HG02852 (cell line): ENCODE data around the gene CLSTN1.

Experiments used
- ATAC-seq: cut with Tn5 transposase; IDR thresholded peaks from one replicate; pipeline ENCODE4 v1.9.1; 2021; ENCODE audit warnings: mild to moderate bottlenecking, moderate library complexity; ENCODE audit not compliant: unreplicated experiment

CLSTN1 gene

DNA sequence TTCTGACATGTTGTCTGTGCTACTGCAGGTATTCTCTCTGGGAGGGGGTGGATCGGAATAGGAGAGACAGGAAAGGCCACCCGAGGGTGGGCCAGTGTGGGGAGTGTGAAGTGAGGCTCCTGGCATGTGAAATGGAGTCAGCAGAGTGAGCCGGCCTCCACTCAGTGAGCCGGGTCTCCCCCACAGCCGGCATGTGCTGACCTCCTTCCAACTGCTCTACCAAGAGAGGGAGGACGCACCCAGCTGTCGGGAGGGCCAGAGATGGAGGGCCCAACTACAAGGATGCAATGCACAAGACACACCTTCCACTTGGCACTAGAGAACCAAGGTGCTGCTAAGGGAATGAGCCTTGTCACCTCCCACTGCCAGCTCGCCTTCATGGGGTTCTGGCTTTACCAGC, 28.2 kb upstream of the CLSTN1 start:
- ATAC-seq: no peak

DNA sequence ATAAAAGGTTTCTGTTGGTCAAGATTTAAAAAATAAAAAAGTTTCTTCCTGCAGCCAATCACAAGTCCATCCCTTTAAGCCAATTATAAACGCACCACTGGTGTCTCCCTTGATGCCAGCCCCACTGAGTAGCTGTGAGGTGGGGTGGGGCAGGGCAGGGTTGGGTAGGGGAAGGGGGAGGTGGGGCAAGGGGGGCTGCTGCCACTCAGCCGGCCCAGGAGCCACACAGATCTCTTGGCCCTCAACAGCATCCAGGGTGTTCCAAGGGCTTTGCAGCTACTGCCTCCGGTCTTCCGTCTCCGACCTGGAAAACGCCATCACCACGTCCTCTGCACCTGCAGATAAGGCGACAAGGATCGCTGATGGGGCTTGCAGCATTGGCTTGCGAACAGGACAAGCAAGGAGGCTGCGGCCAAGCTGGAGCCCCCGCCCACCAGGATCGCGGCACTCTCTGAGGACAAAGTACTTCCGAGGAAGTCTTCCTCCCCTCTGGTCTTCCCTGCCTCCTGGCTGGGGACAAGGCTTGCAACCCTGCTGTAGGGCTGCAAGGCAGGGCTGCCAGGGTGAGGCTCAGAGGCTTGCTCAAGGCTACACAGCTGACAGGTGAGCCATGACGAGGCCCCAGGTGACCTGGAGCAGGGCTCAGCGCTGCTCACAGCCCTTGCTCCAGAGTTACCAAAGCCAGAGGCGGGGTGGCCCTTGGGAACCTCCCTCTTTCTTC, 26.8 kb upstream of the CLSTN1 start:
- no peak for ATAC-seq

DNA sequence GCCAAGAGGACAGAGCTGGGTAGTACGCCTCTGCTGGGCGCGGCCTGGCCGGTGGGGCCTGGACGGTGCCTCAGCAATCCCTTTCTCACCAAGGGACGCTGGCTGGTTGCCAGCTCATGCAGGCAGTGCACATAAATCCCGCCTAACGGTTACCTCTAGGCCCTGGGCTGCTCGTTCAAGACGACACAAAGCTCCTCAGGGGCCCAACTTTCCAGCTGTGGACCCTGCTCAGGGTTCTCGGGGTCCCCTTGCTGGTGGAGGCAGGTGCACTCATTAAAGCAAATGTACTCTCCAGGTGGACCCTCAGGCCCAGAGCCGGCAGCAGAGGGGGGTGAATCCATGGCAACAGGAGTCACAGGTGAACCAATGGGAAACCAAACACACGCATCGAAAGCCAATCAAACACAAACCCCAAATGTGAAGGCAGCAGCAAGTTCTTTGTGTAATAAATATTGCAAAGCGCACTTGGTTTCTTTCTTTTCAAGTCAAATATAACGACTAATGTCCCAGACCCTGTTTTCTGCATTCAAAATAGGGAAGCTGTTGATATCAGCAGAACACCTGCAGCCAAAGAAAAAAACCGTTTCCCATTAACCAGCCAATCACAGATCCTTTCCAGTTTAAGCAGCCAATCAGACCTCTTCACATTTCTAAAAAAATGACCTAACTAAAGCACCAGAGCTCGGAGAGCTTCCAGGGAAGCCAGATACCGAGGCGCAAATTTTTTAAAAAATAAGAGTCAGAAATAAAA, 26.1 kb upstream of the CLSTN1 start:
- ATAC-seq: no peak

GRCh38 chr1:9848022-9848421, 24.3 kb upstream of the CLSTN1 start:
- ATAC-seq: no peak

GRCh38 chr1:9847269-9847668, 23.5 kb upstream of the CLSTN1 start:
- ATAC-seq: no peak

- ATAC-seq: no peak
These were observed 22.9 kb upstream of the CLSTN1 start for GRCh38 chr1:9846611-9847171.

GRCh38 chr1:9845914-9846313, 22.1 kb upstream of the CLSTN1 start:
- ATAC-seq: no peak

DNA sequence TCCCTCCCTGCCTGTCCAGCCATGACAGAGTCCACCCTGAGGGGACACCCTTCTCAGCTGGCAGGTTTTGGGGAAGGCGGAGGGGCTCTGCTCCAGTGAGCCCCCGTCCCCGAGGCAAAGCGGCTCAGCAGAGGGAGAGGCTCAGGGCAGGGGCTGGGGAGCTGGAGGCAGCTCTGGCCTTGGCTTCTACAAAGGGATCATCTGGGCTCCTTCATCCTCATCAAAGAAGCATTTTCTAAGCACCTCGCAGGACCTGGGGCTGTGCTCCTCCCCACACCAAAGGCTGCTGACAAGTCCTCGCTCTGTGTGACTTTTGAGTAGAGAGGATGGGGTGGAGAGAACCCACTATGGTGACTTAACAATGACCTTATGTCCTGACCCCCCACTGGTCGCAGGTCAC, 21.0 kb upstream of the CLSTN1 start:
- no peak for ATAC-seq

DNA sequence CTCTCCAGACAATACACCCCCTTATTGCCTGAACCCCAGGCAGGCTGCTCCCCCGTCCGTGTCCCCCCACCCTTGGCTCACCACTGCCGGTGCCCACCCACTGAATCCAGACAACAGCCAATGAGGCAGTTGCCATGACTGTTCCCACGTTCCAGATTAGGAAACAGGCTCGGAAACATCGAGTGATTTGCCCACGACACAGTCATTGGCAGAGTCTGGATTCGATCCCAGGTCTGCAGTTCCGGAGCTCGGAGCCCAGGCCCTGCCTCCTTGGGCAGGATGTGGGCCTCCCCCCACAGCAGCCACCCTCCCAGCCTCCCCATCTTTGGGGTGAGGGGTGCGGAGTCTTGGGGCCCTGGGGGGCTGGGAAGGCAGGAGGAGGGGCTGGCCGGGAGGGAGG, 20.3 kb upstream of the CLSTN1 start:
- ATAC-seq: no peak

GRCh38 chr1:9843576-9843945, 19.8 kb upstream of the CLSTN1 start:
- no peak for ATAC-seq

GRCh38 chr1:9842781-9843575, 19.2 kb upstream of the CLSTN1 start:
- no peak for ATAC-seq

DNA sequence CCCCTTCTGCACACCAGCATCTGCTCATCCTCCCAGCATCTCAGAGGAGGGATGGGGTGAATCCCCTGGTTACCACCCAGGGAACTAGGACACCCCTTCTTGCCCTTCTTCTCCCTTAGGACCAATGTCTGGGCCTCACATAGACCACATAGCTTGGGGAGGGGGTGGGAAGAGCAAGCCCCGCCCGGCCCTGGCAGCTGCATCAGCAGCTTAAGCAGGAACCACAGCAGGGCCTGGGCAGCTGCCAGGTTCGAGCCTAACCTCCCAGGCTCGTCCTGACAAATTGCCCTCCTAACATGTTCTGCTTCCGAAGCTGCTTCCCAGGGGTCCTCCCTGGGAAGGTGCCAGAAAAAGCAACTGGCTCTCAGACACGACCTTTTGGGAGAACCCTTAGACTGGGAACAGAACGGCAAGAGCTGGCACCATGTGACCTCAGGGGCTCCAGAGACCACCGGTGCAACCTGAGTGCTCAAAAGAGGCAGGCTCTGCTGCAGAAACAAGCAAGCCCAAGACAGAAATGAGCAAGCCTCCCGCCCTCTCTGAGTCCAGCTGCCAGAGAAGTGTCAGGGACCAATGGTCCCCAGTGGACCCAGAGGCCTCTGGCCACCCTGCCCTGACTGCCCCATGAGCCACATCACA, 18.4 kb upstream of the CLSTN1 start:
- no peak for ATAC-seq

GRCh38 chr1:9841460-9841859, 17.7 kb upstream of the CLSTN1 start:
- no peak for ATAC-seq

DNA sequence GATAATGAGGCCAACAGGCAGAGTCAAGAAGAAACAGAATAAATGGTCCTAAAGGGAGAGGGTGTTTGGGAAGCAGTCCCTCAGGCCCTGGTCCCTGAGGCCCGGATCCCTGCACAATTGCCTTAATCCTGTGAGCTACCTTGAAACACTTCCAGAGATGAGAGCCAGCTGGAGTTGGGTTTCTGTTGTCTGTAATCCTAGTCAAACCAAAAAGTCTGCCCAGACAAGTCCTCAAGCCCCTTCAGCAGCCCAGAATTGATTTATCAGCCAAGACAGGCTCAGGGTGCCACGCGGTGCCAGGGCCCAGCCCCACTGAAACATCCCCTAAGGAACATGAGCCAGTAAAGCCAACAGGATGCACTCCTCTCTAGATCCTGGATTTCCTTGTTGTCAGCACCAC, 16.4 kb upstream of the CLSTN1 start:
- ATAC-seq: no peak

GRCh38 chr1:9838946-9839345, 15.2 kb upstream of the CLSTN1 start:
- ATAC-seq: no peak

GRCh38 chr1:9836632-9836960, 12.8 kb upstream of the CLSTN1 start:
- no peak for ATAC-seq

GRCh38 chr1:9835758-9836631, 12.2 kb upstream of the CLSTN1 start:
- ATAC-seq: no peak

DNA sequence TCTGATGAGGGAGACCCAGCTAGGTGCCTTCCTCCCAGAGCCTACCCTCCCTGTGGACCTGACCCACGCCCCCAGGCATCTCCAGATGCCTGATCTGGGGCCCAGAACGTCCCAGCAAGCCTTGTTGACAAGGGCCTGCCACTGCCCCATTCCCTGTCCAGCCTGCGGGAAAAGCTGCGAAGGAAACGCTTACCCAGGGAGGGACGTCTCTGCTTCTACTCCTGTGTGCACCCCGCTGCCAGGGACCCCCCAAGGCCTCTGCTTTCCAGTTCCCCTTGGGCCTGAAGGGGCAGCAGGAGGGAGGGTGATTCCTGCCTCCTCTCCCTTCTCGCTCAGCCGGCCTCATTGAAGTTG, 11.6 kb upstream of the CLSTN1 start:
- ATAC-seq: no peak

DNA sequence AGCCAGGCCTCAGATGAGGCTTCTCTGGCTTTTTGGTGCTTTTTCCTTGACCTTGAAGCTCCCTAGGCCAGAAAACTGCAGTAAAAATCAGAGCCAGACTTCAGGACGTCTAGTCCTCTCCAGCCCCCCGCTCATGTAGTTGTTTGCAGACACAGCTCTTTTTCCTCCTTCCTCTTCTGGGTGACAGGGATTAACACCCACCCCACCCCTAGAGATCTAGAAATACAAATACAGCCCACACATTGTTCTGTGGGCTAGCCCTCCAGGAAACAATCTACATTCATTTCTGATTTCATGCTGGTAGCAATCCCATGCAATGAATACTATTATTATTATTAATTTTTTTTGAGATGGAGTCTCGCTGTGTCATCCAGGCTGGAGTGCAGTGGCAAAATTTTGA, 9.9 kb upstream of the CLSTN1 start:
- no peak for ATAC-seq

GRCh38 chr1:9827558-9828185, 3.9 kb upstream of the CLSTN1 start:
- no peak for ATAC-seq
